Measurements from ENCODE around the gene RHBG. TPM values are rescaled to one million over a fixed set of nuclear protein-coding genes. Genes with fewer than 3 reads are reported as not detected.

RHBG gene

DNA sequence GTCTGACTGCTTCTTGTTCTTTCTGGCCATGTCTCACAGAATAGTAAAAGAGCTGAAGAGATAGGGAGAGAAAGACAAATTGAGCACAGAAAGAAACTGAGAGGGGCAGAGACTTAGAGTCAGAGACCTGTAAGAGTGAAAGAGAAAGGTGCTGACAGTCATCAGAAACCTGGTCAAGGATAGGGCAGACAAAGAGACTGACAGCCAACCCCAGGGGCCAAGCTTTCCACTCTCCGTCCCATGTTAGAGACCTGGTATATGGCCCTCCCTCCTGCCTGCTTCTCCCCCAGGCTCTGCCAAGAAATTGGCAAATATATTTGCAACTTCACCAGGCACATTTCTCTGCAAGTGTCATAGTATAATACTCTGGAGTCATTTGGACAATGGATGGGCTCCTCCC is 64.6 kb downstream of the RHBG start:
- peaks cover 0 to 3% of the 10 kb centered on the region in 2 experiments for H3K36me3 ChIP-seq (ENCODE audit: control insufficient read depth in 1 of 2, insufficient read depth in 2 of 2, low read depth in 1 of 2, low read length in 2 of 2)
- no peak overlapping the region for H3K4ac ChIP-seq (ENCODE audit: low read depth in 1 of 2, low read length in 2 of 2)
- H2AFZ ChIP-seq (ENCODE audit: low read depth, low read length): no peak overlapping the region
- no peak overlapping the region for H3K18ac ChIP-seq (ENCODE audit: low read depth in 1 of 2, low read length in 2 of 2)
- no peak overlapping the region for H3K23ac ChIP-seq (ENCODE audit: low read length in 2 of 2)
- H3K27me3 ChIP-seq (ENCODE audit: control insufficient read depth in 1 of 2, insufficient read depth in 1 of 2, low read length in 2 of 2): peaks cover 95 to 98% of the 10 kb centered on the region in 2 experiments
- no peak overlapping the region for H4K91ac ChIP-seq (ENCODE audit: low read length)
- peaks cover 4% of the 10 kb centered on the region for H3K9me3 ChIP-seq (ENCODE audit: control insufficient read depth, low read length)
- H2BK120ac ChIP-seq (ENCODE audit: low read depth, low read length): no peak overlapping the region
- H3K79me1 ChIP-seq (replicated peaks; ENCODE audit: low read length, poor library complexity, severe bottlenecking): no peaks in the 10 kb centered on the region
- H2AK5ac ChIP-seq (ENCODE audit: low read length, severe bottlenecking): no peak overlapping the region
- H3K4me3 ChIP-seq (ENCODE audit: insufficient read depth in 1 of 2, low read depth in 1 of 2, low read length in 2 of 2): no peak overlapping the region
- no peak for DNase-seq
- H3K4me2 ChIP-seq (ENCODE audit: low read length, poor library complexity, severe bottlenecking): no peak overlapping the region
- WGBS: 20% methylated on average over 1 of the region's 1 CpG
- no peak overlapping the region for H3K14ac ChIP-seq (ENCODE audit: low read length in 2 of 2)
- no peak overlapping the region for H4K8ac ChIP-seq (ENCODE audit: low read length)
- no peak overlapping the region for H2BK12ac ChIP-seq (ENCODE audit: low read length in 2 of 2)
- H3K9ac ChIP-seq (ENCODE audit: low read length): no peak overlapping the region
- H3K4me1 ChIP-seq (ENCODE audit: control insufficient read depth, insufficient read depth, low read depth, low read length): peaks cover 12% of the 10 kb centered on the region
- no peak overlapping the region for H3K27ac ChIP-seq (ENCODE audit: low read length, poor library complexity, severe bottlenecking)
- H2BK5ac ChIP-seq (ENCODE audit: low read depth, low read length, poor library complexity, severe bottlenecking): no peak overlapping the region
- H2BK15ac ChIP-seq (ENCODE audit: low read depth, poor library complexity, severe bottlenecking): no peak overlapping the region

Small RNA genes within 50 kb of the gene (small RNA-seq; reads per million reads assigned to genes)
- gene MIR9-1 (ENCODE audit: low read depth): not detected
